Measurements from ENCODE around the gene SLX4. TPM values are rescaled to one million over a fixed set of nuclear protein-coding genes. Genes with fewer than 3 reads are reported as not detected.
A peak's percentile ranks its signal among the peaks of the same experiment; 100 is the strongest.

Gene SLX4
- total RNA-seq, 1 experiment from 2014 or later, result 7.0 TPM

GRCh38 chr16:3623642-3624041 is 12.2 kb upstream of the SLX4 start:
- H3K79me2 ChIP-seq (ENCODE audit: insufficient read depth, low read length), result peaks cover 12% of the 10 kb centered on the region
- no peak overlapping the region for H3K27ac ChIP-seq (ENCODE audit: low read depth, low read length)
- no peaks in the 10 kb centered on the region for H3K36me3 ChIP-seq (ENCODE audit: control insufficient read depth in 1 of 2, insufficient read depth in 2 of 2, low read length in 2 of 2)
- H4K20me1 ChIP-seq (ENCODE audit: insufficient read depth), result no peaks in the 10 kb centered on the region
- H3K4me1 ChIP-seq (ENCODE audit: control insufficient read depth in 1 of 2, insufficient read depth in 2 of 2, low read length in 2 of 2), result peaks cover 9 to 14% of the 10 kb centered on the region in 2 experiments
- H3K4me3 ChIP-seq (replicated peaks in 1 of 2; ENCODE audit: low read depth in 1 of 2, low read length in 2 of 2), result no peak overlapping the region
- H3K9me2 ChIP-seq (ENCODE audit: insufficient read depth), result no peaks in the 10 kb centered on the region
- H3K9ac ChIP-seq (ENCODE audit: low read length), result no peak overlapping the region
- TF ChIP-seq YY1 (IDR thresholded peaks at IDR 0.05; ENCODE audit: extremely low read depth, insufficient replicate concordance, low read depth, low read length) (no peak), SRF (IDR thresholded peaks at IDR 0.05; ENCODE audit: low read depth) (no peak), SP1 (IDR thresholded peaks at IDR 0.05; ENCODE audit: low read depth) (no peak), JUND (IDR thresholded peaks at IDR 0.05) (no peak), POLR2AphosphoS5 (IDR thresholded peaks at IDR 0.05; ENCODE audit: low read depth, low read length) (no peak), EZH2phosphoT487 (IDR thresholded peaks at IDR 0.05; ENCODE audit: borderline replicate concordance) (no peak), ZFX (IDR thresholded peaks at IDR 0.05) (no peak), EZH2 (IDR thresholded peaks at IDR 0.05) (no peak), CEBPB (IDR thresholded peaks at IDR 0.05; ENCODE audit: low read depth) (no peak)
- no peaks in the 10 kb centered on the region for H3K27me3 ChIP-seq (ENCODE audit: insufficient read depth, low read length)
- intact Hi-C loops (cut with micrococcal nuclease), result no loop called here
- no peak overlapping the region for H3K4me2 ChIP-seq (ENCODE audit: low read length)
- no peak for ATAC-seq
- H2AFZ ChIP-seq (ENCODE audit: low read depth, low read length, poor library complexity, severe bottlenecking), result no peak overlapping the region
- ChIA-PET POLR2A (no interaction called here), CTCF (no interaction called here), RAD21 (ENCODE audit: low non-redundant PET in 1 of 2, low total read pairs in 2 of 2, uncharacterized antibody in 2 of 2, unreplicated experiment in 2 of 2) (no interaction called here)
- no peaks in the 10 kb centered on the region for H3K9me3 ChIP-seq (ENCODE audit: control insufficient read depth in 1 of 2, insufficient read depth in 1 of 2, low read depth in 1 of 2, low read length in 2 of 2)
- DNase-seq (ENCODE audit: low read depth, low spot score), result no peak
- no TSS peak for BruUV-seq (replicated peaks)

- H3K4me2 ChIP-seq (ENCODE audit: low read length), result peak overlapping the region; percentile 57
- intact Hi-C loops (cut with micrococcal nuclease), result no loop called here
- no peaks in the 10 kb centered on the region for H3K9me2 ChIP-seq (ENCODE audit: insufficient read depth)
- H4K20me1 ChIP-seq (ENCODE audit: insufficient read depth), result no peaks in the 10 kb centered on the region
- ChIA-PET RAD21 (ENCODE audit: low non-redundant PET in 1 of 2, low total read pairs in 2 of 2, uncharacterized antibody in 2 of 2, unreplicated experiment in 2 of 2) (interaction anchor here in 1 of 2 experiments (0.7 kb wide), 1 partner anchor 28 kb away, joined by 3 read pairs; no protein-coding TSS in a partner anchor), POLR2A (no interaction called here), CTCF (no interaction called here)
- peak overlapping the region; percentile 15; the same call in 1 of the 2 replicates for H3K9ac ChIP-seq (ENCODE audit: low read length)
- peak; percentile 59; the same call in 1 of the 2 replicates for TF ChIP-seq CBX3 (IDR thresholded peaks at IDR 0.05; ENCODE audit: low read depth)
- no peak for TF ChIP-seq SRF (IDR thresholded peaks at IDR 0.05; ENCODE audit: low read depth)
- peak; percentile 58 for TF ChIP-seq ELF1 (IDR thresholded peaks at IDR 0.05; ENCODE audit: borderline replicate concordance, low read depth)
- no peak for TF ChIP-seq CTCF (IDR thresholded peaks at IDR 0.05 in 2 of 3, conservative IDR thresholded peaks at IDR 0.05 in 1 of 3; ENCODE audit: borderline replicate concordance in 1 of 3, insufficient read depth in 1 of 3, low read depth in 2 of 3, low read length in 2 of 3)
- peak; percentile 65 for TF ChIP-seq SP1 (IDR thresholded peaks at IDR 0.05; ENCODE audit: low read depth)
- peak; percentile 79 for TF ChIP-seq JUND (IDR thresholded peaks at IDR 0.05)
- TF ChIP-seq CEBPB (IDR thresholded peaks at IDR 0.05; ENCODE audit: low read depth), result peak; percentile 62
- no peak for TF ChIP-seq ZFX (IDR thresholded peaks at IDR 0.05)
- TF ChIP-seq POLR2AphosphoS5 (IDR thresholded peaks at IDR 0.05; ENCODE audit: low read depth, low read length), result 0 out of 2 replicates have a peak, but pooled peaks have one; percentile 21
- TF ChIP-seq FOSL1 (IDR thresholded peaks at IDR 0.05; ENCODE audit: low read depth), result peak; percentile 88
- DNase-seq (ENCODE audit: low read depth, low spot score), result peak; percentile 68
- peaks cover 15 to 28% of the 10 kb centered on the region in 2 experiments for H3K4me1 ChIP-seq (ENCODE audit: control insufficient read depth in 1 of 2, insufficient read depth in 2 of 2, low read length in 2 of 2)
- peaks cover 0 to 10% of the 10 kb centered on the region in 2 experiments; a peak in 2 of 4 replicates for H3K36me3 ChIP-seq (ENCODE audit: control insufficient read depth in 1 of 2, insufficient read depth in 2 of 2, low read length in 2 of 2)
- H3K79me2 ChIP-seq (ENCODE audit: insufficient read depth, low read length), result peaks cover 41% of the 10 kb centered on the region
- H3K9me3 ChIP-seq (ENCODE audit: control insufficient read depth in 1 of 2, insufficient read depth in 1 of 2, low read depth in 1 of 2, low read length in 2 of 2), result no peaks in the 10 kb centered on the region
- no peak overlapping the region for H2AFZ ChIP-seq (ENCODE audit: low read depth, low read length, poor library complexity, severe bottlenecking)
- peak; percentile 96 for ATAC-seq
- BruUV-seq (replicated peaks), result no TSS peak
- 0 out of 4 replicates have a peak overlapping the region, but pooled peaks of 1 of the 2 experiments have one; percentile 7 for H3K4me3 ChIP-seq (replicated peaks in 1 of 2; ENCODE audit: low read depth in 1 of 2, low read length in 2 of 2)
- peak overlapping the region; percentile 77 for H3K27ac ChIP-seq (ENCODE audit: low read depth, low read length)
- no peaks in the 10 kb centered on the region for H3K27me3 ChIP-seq (ENCODE audit: insufficient read depth, low read length)
Observed at GRCh38 chr16:3618769-3619141, 7.3 kb upstream of the SLX4 start.
